Measurements from ENCODE around the gene BMPR1A. TPM values are rescaled to one million over a fixed set of nuclear protein-coding genes. Genes with fewer than 3 reads are reported as not detected.

The BMPR1A gene
- total RNA-seq, 2 donors from 2014 or later = 53.9 to 58.1 TPM

DNA sequence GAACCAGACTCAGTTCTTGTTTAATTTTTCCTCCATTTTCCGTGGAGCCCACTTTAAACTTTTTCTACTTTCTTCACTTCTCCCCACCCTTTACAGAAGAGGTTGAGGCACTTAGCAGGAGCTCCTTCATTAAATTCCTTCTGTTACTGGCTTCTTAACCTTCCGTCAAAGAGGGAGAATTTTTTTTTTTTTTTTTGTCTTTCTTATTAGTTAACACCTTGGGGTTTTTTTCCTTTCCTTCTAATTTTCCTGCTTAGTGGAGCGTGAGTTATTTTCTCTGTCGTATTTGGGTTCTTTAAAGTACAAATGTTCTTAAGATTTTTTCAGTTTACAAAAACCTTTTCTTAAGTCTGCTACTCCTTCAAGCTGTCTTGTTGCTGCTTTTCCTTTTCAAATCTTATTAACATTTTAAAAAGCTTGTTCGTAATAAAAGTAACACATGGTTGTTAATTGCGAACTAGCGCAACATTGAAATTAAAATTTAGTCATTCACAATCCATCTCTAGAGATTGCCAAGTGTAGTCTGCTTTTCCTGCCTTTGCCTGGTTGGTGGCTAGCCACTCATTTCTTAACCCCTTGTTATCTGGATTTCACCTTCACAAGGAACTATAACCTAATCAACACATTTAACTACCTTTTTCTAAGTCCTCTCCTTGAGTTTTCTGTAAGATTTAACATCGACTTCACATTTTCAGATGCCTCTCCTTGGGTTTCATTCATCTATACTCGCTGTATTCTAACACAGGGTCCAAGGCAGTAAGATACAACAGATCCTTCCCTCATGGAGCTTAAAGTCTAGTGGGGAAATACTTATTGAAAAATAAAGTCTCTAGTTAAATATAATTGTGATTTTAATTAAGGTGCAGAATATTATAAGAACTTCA is 2.0 kb downstream of the BMPR1A start:
- Histone ChIP-seq H3K9me3 (no peaks in the 10 kb centered on the region), H3K27ac (peak overlapping the region; percentile 93 to 95), H3K36me3 (no peaks in the 10 kb centered on the region), H3K4me3 (peak overlapping the region; percentile 82 to 91), H3K4me1 (replicated peaks) (peaks cover 9% of the 10 kb centered on the region), H3K27me3 (replicated peaks; ENCODE audit: insufficient read depth) (no peaks in the 10 kb centered on the region)
- intact Hi-C loops (cut with DNase I) = loop anchor here (5.0 kb wide), 2 partner anchors 39 to 144 kb away; no protein-coding TSS in a partner anchor
- 19% methylated on average over 9 of the region's 9 CpGs for WGBS
- no peak for DNase-seq (ENCODE audit: low spot score)
- TF ChIP-seq, protein P1, sequence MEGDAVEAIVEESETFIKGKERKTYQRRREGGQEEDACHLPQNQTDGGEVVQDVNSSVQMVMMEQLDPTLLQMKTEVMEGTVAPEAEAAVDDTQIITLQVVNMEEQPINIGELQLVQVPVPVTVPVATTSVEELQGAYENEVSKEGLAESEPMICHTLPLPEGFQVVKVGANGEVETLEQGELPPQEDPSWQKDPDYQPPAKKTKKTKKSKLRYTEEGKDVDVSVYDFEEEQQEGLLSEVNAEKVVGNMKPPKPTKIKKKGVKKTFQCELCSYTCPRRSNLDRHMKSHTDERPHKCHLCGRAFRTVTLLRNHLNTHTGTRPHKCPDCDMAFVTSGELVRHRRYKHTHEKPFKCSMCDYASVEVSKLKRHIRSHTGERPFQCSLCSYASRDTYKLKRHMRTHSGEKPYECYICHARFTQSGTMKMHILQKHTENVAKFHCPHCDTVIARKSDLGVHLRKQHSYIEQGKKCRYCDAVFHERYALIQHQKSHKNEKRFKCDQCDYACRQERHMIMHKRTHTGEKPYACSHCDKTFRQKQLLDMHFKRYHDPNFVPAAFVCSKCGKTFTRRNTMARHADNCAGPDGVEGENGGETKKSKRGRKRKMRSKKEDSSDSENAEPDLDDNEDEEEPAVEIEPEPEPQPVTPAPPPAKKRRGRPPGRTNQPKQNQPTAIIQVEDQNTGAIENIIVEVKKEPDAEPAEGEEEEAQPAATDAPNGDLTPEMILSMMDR (IDR thresholded peaks at IDR 0.05) = no peak
- no peak for TF ChIP-seq POLR2A (IDR thresholded peaks at IDR 0.05)
- no peak for TF ChIP-seq POLR2AphosphoS5 (IDR thresholded peaks at IDR 0.05)

DNA sequence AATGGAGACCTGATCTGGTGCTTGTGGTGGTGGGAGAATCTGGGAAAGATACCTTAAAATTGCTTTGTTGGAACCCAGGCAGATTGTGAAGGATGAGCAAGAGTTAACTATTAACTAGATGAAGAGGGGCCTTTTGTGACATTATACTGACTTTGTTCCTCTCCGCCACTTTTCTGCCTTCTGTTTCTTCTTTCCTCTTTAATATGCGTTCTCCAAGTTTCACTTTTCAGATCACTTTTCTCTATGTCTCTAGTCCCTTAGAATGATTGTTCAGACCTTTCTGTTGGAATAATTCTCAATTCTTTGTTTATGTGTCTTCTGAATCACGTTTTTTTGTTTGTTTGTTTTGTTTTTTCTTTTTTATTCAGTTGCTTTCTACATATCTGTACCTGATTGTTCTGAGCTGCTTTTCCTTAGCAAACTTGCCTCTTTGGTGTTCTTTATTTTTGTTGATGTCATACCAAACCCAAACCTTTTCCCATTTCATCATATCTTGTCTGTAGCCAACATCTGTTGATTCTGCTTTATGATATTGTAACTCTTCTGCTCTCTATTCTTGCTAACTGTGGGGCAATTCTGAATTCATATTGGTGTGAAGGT is 2.8 kb downstream of the BMPR1A start:
- WGBS = 37% methylated on average over 3 of the region's 3 CpGs
- Histone ChIP-seq H3K9me3 (no peaks in the 10 kb centered on the region), H3K4me3 (peak overlapping the region; percentile 82 to 91), H3K36me3 (no peaks in the 10 kb centered on the region), H3K4me1 (replicated peaks) (peaks cover 4% of the 10 kb centered on the region), H3K27ac (peak overlapping the region; percentile 93 to 95), H3K27me3 (replicated peaks; ENCODE audit: insufficient read depth) (no peaks in the 10 kb centered on the region)
- intact Hi-C loops (cut with DNase I) = loop anchor here (5.0 kb wide), 2 partner anchors 38 to 143 kb away; no protein-coding TSS in a partner anchor
- no peak for TF ChIP-seq POLR2A (IDR thresholded peaks at IDR 0.05)
- TF ChIP-seq, protein P1 (IDR thresholded peaks at IDR 0.05) = no peak
- no peak for TF ChIP-seq POLR2AphosphoS5 (IDR thresholded peaks at IDR 0.05)
- DNase-seq (ENCODE audit: low spot score) = no peak

DNA sequence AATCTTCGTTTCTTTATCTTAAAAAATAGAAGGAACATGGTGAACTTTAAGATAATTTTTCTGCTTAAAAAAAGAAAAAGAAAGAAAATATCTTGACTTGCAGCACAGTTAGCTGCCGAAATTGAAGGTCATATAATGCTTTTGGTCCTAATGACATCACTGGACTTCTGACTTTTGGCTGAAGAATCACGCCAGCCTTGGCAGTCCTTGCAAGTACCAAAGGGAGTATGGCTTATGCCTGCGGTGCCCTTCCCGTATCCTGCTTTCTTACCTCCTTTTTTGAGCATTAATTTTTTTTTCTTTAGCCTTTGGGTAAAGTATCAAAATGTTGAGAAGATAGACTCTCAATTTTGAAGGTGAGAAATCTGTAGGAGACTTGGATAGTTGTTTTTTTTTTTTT is 7.0 kb downstream of the BMPR1A start:
- DNase-seq (ENCODE audit: low spot score) = no peak
- no peak overlapping the region for H3K4me3 ChIP-seq
- H3K36me3 ChIP-seq = no peaks in the 10 kb centered on the region
- H3K4me1 ChIP-seq (replicated peaks) = no peaks in the 10 kb centered on the region
- 73% methylated on average over 5 of the region's 5 CpGs for WGBS
- TF ChIP-seq POLR2A (IDR thresholded peaks at IDR 0.05) (no peak), POLR2AphosphoS5 (IDR thresholded peaks at IDR 0.05) (no peak)
- TF ChIP-seq, protein P1 (IDR thresholded peaks at IDR 0.05) = no peak
- intact Hi-C loops (cut with DNase I) = no loop called here
- no peaks in the 10 kb centered on the region for H3K9me3 ChIP-seq
- H3K27me3 ChIP-seq (replicated peaks; ENCODE audit: insufficient read depth) = no peaks in the 10 kb centered on the region
- H3K27ac ChIP-seq = no peak overlapping the region

DNA sequence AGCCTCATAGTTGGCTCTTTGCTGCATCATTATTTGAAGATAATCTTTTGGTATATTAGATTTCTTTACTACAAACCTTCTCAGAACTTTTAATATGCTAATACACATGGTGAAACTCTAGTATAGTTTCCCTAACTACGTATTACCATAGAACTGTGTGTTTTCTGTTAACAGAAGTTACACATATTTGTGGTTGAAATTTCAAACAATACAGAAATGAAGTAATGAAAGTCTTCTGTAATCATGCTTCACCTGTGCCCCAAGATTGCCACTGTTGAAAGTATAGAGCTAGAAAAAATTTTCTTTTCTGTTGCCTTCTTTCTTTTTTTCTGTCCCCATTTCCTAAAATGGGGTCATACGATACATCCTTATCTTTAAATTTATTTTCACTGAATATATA is 9.1 kb downstream of the BMPR1A start:
- TF ChIP-seq POLR2A (IDR thresholded peaks at IDR 0.05) (no peak), POLR2AphosphoS5 (IDR thresholded peaks at IDR 0.05) (no peak)
- TF ChIP-seq, protein P1 (IDR thresholded peaks at IDR 0.05) = no peak

More for the DNA sequence above, 9.1 kb downstream of the BMPR1A start:
- H3K9me3 ChIP-seq = no peaks in the 10 kb centered on the region
- no peaks in the 10 kb centered on the region for H3K36me3 ChIP-seq
- no peaks in the 10 kb centered on the region for H3K27me3 ChIP-seq (replicated peaks; ENCODE audit: insufficient read depth)
- no peak overlapping the region for H3K4me3 ChIP-seq
- no peaks in the 10 kb centered on the region for H3K4me1 ChIP-seq (replicated peaks)
- no peak overlapping the region for H3K27ac ChIP-seq
- DNase-seq (ENCODE audit: low spot score) = no peak
- WGBS = 69% methylated on average over 2 of the region's 2 CpGs
- intact Hi-C loops (cut with DNase I) = no loop called here
